NCI-H82 treated with DMSO at 0.1 percent for 48 hours (cell line): Measurements from ENCODE around the gene UFSP1.
"Not testable (repeated sequence)": the region's sequence is repeated elsewhere in the genome, so short reads cannot be mapped to it uniquely, and the experiment has no call there.

ENCODE experiments used
- DNase-seq: peaks from one replicate; lab custom pipeline; 2025; ENCODE audit not compliant: unreplicated experiment; lab: John Stamatoyannopoulos, UW

The UFSP1 gene

DNA sequence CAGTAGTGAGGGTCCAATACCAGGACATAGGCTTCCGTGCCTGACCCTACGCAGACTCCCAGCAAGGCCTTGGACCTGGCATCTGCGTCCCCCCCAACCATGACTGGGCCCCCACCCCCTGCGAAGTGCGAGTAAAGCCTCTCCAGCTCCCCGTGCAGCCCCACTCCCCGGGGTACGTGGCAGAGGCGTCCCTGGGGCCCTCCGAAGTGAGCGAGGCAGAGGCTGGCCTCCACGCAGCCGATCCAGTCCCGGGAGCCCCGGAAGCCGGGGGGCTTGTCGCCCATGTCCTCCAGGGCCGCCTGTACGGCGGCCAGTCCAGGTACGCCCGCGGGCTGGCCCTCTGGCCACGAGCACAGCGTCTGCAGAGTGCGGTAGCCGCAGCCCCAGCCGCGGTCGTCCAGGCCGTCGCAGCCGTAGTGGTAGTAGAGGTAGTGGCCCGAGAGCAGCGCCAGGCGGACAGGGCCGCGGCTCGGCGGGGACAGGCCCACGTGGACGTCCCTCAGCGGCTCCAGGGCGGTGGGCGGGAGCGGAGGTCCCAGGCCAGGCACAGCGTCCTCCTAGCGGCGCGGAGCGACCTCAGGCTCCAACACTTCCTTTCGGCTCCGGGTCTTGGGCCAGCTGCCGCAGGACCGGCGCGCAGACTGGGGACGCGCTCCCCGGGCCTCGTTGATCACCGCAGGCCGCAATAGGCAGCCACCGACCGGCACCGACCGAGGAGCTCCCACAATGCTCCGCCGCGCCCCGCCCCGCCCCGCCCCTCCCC is at the start of gene UFSP1:
Gene UFSP1, minus strand, starts transcription at position 728 of the 763 bp plus-strand sequence. Its CDS starts 444 bp downstream, at position 284.
- no peak for DNase-seq

DNA sequence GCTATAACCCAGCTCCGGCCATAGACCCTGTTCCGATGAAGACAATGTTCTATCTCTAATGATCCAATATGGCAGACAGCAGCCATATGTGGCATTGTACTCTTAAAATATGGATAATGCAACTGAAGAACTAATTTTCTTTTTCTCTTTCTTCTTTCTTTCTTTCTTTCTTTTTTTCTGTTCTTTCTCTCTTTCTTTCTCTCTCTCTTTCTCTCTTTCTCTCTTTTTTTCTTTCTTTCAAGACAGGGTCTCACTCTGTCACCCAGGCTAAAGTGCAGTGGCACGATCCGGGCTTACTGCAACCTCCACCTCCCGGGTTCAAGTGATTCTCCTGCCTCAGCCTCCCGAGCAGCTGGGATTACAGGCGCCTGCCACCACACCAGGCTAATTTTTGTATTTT is 46.7 kb upstream of the UFSP1 start:
- DNase-seq, result not testable (repeated sequence)

DNA sequence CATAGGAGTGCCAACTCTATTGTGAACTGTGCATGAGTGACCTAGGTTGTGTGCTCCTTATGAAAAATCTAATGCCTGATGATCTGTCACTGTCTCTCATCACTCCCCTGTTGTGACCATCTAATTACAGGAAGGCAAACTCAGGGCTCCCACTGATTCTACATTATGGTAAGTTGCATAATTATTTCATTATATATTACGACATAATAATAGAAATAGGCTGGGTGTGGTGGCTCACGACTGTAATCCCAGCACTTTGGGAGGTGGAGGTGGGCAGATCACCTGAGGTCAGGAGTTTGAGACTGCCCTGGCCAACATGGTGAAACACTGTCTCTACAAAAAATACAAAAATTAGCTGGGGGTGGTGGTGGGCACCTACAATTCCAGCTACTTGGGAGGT is 45.9 kb upstream of the UFSP1 start:
- not testable (repeated sequence) for DNase-seq

DNA sequence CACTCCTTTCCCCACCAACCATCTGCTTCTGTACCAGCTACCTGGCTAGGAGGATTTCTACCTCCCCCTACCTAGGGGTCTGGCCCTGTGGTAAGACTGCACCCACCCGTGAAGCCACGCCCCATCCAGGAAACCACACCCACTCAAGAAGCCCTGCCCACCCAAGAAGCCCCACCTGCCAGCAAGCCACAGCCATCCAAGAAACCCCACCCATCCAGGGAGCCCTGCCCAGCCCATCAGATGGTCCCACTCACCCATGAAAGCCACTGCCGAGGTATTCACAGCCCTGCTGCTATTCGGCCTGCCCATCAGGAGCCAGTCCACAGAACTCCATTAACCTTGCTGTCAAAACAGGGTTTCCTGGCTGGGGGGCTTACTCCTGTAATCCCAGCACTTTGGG is 44.2 kb upstream of the UFSP1 start:
- no peak for DNase-seq

DNA sequence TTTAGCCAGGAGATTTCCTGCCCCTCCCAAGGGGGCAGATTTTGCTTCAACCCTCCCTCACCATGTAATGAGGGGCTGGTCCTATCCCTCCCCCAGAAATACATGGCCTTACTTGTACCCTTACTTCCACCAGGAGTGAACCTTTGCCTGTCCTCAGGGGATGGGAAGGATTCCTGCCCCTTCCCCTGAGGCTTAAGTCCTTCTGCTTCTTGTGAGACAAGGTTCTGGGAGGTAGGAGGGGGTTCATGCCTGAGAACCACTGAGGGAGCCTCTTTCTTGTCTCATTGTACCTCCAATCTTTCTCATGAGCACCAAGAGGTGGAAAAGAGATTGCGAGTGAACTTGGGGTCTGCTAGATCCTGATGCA is 40.3 kb upstream of the UFSP1 start:
- DNase-seq, result no peak

DNA sequence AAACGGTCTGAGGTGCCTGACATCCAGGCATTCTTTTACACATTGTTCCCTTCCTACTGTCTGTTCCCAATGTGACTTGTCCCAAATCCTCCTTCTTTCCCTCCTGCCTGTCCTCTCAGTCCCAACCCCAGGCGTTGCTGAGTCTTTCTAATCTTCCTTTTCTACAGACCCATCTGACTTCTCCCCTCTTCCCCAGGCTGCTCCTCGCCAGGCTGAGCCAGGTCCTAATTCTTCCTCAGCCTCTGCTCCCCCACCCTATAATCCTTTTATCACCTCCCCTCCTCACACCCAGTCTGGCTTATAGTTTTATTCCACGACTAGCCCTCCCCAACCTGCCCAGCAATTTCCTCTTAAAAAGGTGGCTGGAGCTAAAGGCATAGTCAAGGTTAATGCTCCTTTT is 34.1 kb upstream of the UFSP1 start:
- DNase-seq, result peak; percentile 81

DNA sequence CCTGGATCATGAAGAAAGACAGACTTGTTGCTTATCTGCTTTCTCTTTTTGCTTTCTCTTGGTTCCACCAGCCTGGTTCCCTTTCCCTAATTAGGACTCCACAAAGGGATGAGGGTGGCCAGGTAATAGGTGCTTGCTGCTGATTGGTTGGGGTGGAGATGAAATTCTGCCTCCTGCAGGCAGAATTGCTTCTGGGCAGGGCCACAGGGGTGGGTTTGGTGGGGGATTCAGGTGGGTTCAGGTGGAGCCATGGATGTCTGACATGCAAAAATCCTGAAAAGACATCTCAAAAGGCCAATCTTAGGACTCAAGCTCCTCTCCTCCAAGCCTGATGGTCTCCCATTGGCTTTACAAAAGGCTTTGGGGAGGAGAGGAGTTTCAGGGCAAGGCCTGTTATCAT is 31.5 kb upstream of the UFSP1 start:
- no peak for DNase-seq

DNA sequence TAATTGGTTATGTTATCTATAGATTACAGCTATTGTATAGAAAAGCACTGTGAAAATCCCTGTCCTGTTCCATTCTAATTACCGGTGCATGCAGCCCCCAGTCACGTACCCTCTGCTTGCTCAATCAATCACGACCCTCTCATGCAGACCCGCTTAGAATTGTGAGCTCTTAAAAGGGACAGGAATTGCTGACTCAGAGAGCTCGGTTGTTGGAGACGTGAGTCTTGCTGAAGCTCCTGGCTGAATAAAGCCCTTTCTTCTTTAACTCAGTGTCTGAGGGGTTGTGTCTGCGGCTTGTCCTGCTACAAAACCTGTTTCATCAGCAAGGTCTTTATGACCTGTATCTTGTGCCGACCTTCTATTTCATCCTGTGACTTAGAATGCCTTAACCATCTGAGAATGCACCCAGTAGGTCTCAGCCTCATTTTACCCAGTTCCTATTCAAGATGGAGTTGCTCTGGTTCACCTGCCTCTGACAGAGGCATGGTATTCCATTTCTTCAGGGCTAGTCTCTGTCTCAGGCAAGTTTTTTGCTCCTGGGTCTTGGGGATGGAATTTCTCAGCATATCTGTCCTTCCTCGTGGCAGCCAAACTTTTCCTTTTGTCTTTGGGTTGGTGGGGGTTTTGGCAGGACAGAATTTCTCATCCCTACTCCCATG is 30.4 kb upstream of the UFSP1 start:
- not testable (repeated sequence) for DNase-seq

DNA sequence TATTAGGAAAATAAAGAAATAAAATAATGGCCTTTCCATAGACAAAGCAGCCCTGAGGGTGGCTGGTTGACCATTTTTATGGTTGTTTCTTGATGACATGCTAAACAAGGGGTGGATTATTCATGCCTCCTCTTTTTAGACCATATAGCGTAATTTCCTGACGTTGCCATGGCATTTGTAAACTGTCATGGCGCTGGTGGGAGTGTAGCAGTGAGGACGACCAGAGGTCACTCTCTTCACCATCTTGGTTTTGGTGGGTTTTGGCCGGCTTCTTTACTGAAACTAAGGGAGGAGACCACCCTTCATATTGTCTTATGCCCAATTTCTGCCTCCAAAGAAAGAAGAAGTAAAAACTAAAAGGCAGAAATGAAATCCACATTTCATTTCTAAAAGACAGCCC is 29.8 kb upstream of the UFSP1 start:
- DNase-seq, result not testable (repeated sequence)

DNA sequence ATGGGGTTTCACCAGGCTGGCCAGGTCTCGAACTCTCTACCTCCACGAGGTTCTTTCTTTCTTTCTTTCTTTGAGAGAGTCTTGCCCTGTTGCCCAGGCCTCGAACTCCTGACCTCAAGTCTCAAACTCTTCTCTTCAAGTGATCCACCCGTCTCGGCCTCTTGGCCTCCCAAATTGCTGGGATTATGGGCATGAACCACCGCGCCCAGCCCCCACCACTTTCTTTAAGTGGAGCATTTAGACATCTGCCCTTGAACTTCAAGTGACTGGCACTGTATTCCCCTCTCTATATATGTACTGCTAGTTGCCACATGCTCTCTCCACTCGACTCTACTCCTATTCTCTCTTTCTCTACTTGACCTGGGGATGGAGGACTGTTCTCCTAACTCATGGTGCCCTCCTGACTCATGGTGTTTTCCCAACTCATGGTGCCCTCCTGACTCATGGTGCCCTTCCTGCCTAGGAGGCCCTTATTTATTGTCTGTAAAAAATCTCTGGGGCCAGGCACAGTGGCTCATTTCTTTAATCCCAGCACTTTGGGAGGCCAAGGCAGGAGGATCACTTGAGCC is 25.4 kb upstream of the UFSP1 start:
- DNase-seq, result no peak

DNA sequence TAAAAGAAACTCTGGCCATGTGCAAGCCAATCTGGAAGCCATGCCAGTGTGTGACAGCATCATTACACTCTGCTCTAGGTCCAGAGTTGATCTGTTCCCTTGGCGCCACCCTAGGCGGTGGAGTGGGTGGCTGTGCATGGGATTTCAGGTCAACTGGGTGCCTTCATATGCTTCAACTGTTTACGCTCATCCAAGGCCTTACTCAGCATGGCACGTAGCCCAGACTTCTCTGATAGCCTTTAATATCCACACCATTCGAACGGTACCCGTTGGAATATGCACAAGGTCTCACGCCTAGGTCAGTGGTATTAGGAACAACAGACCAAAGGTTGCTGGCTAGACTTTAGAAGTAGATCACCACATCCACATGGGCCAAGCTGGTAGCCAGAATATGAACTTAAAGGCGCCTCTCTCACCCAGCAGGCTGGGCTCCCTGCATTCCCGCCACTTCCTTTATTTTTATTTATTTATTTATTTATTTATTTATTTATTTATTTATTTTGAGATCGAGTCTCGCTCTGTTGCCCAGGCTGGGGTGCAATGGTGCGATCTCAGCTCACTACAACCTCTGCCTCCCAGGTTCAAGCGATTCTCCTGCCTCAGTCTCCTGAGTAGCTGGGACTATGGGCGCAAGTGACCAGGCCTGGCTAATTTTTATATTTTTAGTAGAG is 24.8 kb upstream of the UFSP1 start:
- DNase-seq, result no peak

DNA sequence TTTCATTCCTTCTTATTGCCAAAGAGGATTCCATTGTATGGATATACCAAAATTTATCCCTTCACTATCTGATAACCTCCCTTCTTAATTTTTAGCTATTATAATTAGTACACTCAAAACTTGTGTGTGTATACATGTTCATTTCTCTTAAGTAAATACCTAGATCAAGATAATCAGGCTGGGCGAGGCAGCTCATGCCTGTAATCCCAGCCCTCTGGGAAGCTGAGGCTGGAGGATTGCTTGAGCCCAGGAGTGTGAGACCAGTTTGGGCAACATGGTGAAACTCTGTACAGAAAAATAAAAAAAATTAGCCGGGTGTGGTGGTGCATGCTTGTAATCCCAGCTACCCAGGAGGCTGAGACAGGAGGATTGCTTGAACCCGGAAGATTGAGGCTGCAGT is 22.0 kb upstream of the UFSP1 start:
- DNase-seq, result no peak

DNA sequence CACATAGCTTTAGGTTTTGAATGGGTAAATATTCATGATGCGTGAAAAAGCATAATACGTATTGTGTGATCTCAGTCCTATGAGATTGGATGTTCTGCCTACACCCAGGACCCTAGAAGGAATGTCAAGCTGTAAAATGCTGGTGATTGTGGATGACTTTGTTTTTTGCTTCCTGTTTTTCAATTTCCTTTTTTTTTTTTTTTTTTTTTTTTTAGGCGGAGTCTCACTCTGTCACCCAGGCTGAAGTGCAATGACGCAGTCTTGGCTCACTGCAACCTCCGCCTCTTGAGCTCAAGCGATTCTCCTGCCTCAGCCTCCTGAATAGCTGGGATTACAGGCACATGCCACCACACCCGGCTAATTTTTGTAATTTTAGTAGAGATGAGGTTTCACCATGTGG is 20.9 kb upstream of the UFSP1 start:
- not testable (repeated sequence) for DNase-seq

DNA sequence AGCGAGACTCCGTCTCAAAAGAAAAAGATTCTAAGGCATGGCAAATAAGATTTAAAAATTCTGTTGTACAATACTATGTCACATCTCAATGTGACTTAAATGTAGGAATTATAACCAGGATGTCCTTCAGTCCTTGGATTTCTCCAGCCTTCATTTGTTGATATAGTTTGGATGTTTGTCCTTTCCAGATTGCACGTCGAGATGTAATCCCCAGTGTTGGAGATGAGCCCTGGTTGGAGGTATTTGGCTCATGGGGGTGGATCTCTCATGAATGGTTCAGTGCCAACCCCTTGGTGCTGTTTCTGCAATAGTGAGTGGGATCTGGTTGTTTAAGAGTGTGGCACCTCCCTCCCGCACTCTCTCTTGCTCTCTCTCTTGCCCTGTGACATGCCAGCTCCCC is 19.0 kb upstream of the UFSP1 start:
- no peak for DNase-seq

DNA sequence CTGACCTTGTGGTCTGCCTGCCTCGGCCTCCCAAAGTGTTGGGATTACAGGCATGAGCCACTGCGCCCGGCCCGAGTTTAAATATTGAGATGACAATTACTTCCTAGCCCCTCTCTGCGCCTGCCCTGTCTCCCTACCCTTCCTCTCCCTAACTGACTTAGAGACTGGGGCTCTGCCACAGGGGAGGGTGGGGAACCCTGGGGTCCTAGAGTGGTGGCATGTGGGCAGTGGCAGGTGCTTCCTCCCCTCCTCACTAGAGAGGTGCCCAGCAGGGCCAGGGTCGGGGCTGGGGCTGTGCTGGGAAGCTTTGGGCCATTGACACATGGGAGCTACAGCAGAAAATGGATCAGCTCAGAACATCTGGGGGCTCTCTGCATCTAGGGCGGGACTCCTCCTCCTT is 13.1 kb upstream of the UFSP1 start:
- DNase-seq, result no peak

DNA sequence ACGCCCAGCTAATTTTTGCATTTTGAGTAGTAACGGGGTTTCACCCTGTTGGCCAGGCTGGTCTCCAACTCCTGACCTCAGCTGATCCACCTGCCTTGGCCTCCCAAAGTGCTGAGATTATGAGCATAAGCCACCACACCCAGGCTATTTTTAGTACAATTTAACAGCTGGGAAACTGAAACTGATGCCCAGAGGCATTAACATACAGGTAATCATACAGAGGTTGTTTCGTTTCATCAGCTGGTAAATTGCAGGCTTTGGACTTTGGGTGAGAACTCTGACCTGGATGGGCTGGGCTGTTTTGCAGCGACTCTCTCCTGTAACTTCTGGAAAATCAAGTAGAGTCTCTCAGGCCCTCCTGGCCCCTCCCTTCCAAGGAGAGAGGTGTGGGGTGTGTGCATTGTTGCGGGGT is 12.4 kb upstream of the UFSP1 start:
- no peak for DNase-seq

DNA sequence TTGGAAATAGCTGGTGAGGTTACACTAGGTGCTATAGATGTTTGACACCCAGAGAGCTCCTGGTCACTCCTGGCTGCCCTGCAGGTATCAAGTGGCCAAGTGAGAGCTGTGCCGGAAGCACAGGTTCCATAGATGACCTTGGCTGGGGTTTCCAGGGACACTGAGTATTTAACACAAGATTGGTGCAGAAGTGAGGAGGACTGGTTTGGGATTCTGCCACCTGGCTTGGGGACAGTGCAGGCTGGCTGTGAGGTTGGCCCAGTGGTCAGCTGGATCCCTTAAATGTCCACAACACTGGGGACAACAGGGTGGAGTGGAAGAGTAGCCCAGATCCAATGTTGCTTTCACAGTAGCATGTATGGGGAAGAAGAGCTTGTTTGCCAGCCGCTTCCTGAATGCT is 11.5 kb upstream of the UFSP1 start:
- no peak for DNase-seq

DNA sequence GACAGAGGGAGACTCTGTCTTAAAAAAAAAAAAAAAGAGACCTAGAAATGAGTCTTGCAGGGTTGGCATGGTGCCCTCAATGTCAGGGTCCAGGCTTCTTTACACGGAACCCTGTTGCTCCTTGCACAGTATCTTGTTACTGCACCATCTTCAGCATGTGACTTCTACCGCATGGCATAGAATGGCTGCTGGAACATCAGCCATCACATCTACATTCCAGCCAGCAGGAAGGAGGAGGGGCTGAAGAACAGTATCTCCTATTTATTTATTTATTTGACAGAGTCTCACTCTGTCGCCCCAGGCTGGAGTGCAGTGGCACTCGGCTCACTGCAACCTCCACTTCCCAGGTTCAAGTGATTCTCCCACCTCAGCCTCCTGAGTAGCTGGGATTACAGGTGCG is 9.9 kb upstream of the UFSP1 start:
- DNase-seq, result no peak

DNA sequence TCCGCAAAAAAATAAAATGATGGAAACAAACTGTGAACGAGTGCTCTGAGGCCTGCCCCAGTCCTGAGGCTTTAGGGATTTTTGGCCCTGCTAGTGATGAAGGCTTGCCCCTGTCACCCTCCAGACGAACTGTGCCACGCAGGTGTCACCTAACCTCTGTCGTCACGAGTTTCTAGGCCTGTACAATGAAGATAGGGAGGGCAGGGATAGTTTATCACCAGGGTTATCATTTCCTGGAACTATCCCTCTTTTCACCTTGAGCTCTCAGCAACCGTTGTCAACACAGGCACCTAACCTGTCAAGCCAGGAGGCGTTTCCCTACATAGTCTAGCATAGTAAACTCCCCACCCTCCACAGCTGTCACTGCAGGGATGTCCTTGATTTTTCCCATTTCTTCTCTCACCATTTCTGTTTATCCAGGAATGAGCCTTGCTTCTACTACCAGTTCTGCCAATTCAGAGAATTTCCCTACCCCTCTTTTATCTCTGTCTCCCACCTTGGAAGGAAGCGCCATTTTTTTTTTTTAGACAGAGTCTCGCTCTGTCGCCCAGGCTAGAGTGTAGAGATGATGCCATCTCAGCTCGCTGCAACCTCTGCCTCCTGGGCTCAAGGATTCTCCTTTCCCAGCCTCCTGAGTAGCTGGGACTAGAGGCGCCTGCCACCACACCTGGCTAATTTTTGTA is 8.4 kb upstream of the UFSP1 start:
- DNase-seq, result no peak

DNA sequence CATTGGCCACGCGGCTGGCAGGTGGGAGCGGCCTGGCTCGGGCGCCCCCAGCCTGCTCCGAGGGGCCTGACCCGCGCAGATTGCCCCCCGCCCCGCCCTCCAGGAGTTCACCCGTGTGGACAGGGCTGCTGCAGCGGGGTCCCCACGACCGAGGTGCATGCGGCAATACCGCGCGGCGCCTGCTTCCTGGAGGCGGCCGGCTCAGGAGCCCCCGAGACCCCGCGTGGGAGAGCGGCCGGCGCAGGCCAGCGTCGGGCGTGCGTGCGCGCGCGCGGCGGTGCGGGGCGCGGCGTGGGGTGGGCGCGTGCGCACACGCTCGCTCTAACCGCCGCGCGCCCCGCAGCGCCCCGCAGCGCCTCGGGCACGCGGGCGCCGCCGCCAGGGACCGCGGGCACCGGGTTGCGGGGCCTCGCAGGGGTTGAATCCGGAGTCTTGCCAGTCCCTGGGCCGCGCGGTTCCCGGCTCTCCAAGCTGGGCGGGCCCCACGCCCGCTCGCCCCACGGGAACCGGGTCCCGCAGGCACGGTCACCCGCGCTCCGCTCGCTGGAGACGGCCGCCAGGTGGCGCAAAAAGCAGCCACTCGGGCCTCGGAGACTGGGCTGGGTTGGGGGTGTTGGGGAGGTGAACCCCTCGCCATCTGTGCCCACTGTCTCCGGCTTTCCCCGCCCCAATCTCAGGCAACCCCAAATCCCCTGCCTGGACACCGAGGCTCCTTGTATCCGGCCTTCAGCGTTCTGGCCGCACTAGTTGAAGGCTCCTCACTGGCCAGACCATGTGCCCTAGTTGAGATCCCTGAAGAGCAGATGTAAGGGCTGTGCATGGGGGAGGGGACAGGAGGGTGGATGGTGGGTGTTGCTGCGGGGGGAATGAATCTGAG is 7.5 kb upstream of the UFSP1 start:
- DNase-seq, result no peak
